WTC11 (cell line): ENCODE measurements around the gene GRIFIN.

Experiments used
- ARID4B ChIP-seq: sonication (generic); formaldehyde crosslinking; IDR thresholded peaks from 2 replicates; pipeline ENCODE4 v1.8.0; 2023; ENCODE audit warnings: missing genetic modification reagents, mild to moderate bottlenecking, borderline replicate concordance
- ATF3 ChIP-seq: sonication (generic); formaldehyde crosslinking; conservative IDR thresholded peaks from 2 replicates; pipeline ENCODE4 v1.8.1; 2022; ENCODE audit warnings: mild to moderate bottlenecking, missing genetic modification reagents
- CTCF ChIP-seq: fragments of 200-600 bp; IDR thresholded peaks from 2 replicates; pipeline ENCODE4 v1.8.0; 2022; ENCODE audit warnings: antibody characterized with exemption
- NR2C2 ChIP-seq: sonication (generic); formaldehyde crosslinking; IDR thresholded peaks from 2 replicates; pipeline ENCODE4 v1.8.0; 2022; ENCODE audit warnings: mild to moderate bottlenecking, missing genetic modification reagents
- USF2 ChIP-seq: sonication (generic); formaldehyde crosslinking; IDR thresholded peaks from 2 replicates; pipeline ENCODE4 v1.8.1; 2023; ENCODE audit warnings: mild to moderate bottlenecking, missing genetic modification reagents, moderate library complexity
- ZSCAN18 ChIP-seq: fragments of 250-450 bp; sonication (Bioruptor Pico); IDR thresholded peaks from 2 replicates; pipeline ENCODE4 v2.1.2; 2022; ENCODE audit warnings: mild to moderate bottlenecking, moderate library complexity

GRCh38 chr7:2488681-2489080 is 12.5 kb upstream of the GRIFIN start:
- TF ChIP-seq CTCF = no peak
- no peak for TF ChIP-seq ATF3 (CRISPR knock-in tag)
- no peak for TF ChIP-seq NR2C2 (CRISPR knock-in tag)
- TF ChIP-seq ARID4B = no peak
- no peak for TF ChIP-seq ZSCAN18
- TF ChIP-seq USF2 = no peak
